ENCODE measurements around the gene CHST10. TPM values are rescaled to one million over a fixed set of nuclear protein-coding genes. Genes with fewer than 3 reads are reported as not detected.

The CHST10 gene
- total RNA-seq, 1 experiment from 2014 or later = 29.7 TPM

GRCh38 chr2:100399714-100400113, 17.8 kb downstream of the CHST10 start:
- no peaks in the 10 kb centered on the region for H3K27me3 Mint-ChIP-seq (ENCODE audit: low read depth)
- no CpG with 5 or more reads among the region's 9 CpGs for WGBS (ENCODE audit: extremely low coverage, insufficient read length, low lambda C conversion rate)

More at GRCh38 chr2:100399714-100400113, 17.8 kb downstream of the CHST10 start:
- Histone ChIP-seq H3K56ac (ENCODE audit: insufficient read length, low read depth, low read length) (no peak overlapping the region), H3K18ac (ENCODE audit: insufficient read length, low read depth, low read length) (no peak overlapping the region), H2AFZ (ENCODE audit: low read length) (no peak overlapping the region), H2AK5ac (ENCODE audit: insufficient read length, low read length) (no peak overlapping the region), H4K5ac (ENCODE audit: insufficient read length, low read depth, low read length) (no peak overlapping the region), H3K27ac (ENCODE audit: insufficient read length, low read depth, low read length) (no peak overlapping the region), H3K4me2 (ENCODE audit: insufficient read depth, insufficient read length, low read length) (no peak overlapping the region), H3T11ph (ENCODE audit: low read length) (no peak overlapping the region), H2BK15ac (ENCODE audit: low read depth, low read length) (no peak overlapping the region), H2BK20ac (ENCODE audit: low read depth, low read length, poor library complexity, severe bottlenecking) (no peak overlapping the region), H3K4ac (ENCODE audit: low read depth, low read length) (no peak overlapping the region), H3K79me2 (ENCODE audit: insufficient read depth, low read length) (no peaks in the 10 kb centered on the region), H4K8ac (replicated peaks; ENCODE audit: insufficient read length, low read depth, low read length) (no peak overlapping the region), H2BK5ac (ENCODE audit: insufficient read length, low read length) (no peak overlapping the region), H4K20me1 (ENCODE audit: control insufficient read depth, insufficient read depth, insufficient read length) (no peaks in the 10 kb centered on the region), H3K79me1 (ENCODE audit: insufficient read depth, low read depth, low read length, poor library complexity, severe bottlenecking) (no peaks in the 10 kb centered on the region), H2BK120ac (ENCODE audit: low read depth, low read length, poor library complexity, severe bottlenecking) (no peak overlapping the region), H3K9me3 (ENCODE audit: control insufficient read depth, low read depth, low read length) (no peaks in the 10 kb centered on the region), H3K9ac (ENCODE audit: extremely low read depth, insufficient read length, low read length) (no peak overlapping the region), H2BK12ac (ENCODE audit: insufficient read length, low read depth, low read length) (no peak overlapping the region), H3K27me3 (ENCODE audit: insufficient read depth, low read length) (no peaks in the 10 kb centered on the region), H3K23me2 (ENCODE audit: insufficient read length, low read depth, low read length, poor library complexity, severe bottlenecking) (no peaks in the 10 kb centered on the region), H3K4me1 (ENCODE audit: insufficient read depth, low read length) (no peaks in the 10 kb centered on the region), H4K91ac (ENCODE audit: insufficient read length, low read depth, low read length) (no peak overlapping the region), H3K23ac (ENCODE audit: insufficient read length, low read depth, low read length) (no peak overlapping the region), H3K14ac (ENCODE audit: insufficient read depth, low read length) (no peak overlapping the region)
- H3K36me3 Mint-ChIP-seq (ENCODE audit: insufficient read depth in 1 of 3, low read depth in 3 of 3) = peaks cover 37 to 68% (median 54%) of the 10 kb centered on the region in 3 experiments
- H3K9me3 Mint-ChIP-seq = no peaks in the 10 kb centered on the region
- H3K4me1 Mint-ChIP-seq = peaks cover 0 to 2% of the 10 kb centered on the region in 2 experiments; a peak in 2 of 4 replicates
- no peak overlapping the region for H3K4me3 Mint-ChIP-seq
- DNase-seq = no peak
- H3K27ac Mint-ChIP-seq = no peak overlapping the region
- no peak for TF ChIP-seq CTCF (conservative IDR thresholded peaks at IDR 0.05)
